ENCODE data around the gene KANSL1.

DNA sequence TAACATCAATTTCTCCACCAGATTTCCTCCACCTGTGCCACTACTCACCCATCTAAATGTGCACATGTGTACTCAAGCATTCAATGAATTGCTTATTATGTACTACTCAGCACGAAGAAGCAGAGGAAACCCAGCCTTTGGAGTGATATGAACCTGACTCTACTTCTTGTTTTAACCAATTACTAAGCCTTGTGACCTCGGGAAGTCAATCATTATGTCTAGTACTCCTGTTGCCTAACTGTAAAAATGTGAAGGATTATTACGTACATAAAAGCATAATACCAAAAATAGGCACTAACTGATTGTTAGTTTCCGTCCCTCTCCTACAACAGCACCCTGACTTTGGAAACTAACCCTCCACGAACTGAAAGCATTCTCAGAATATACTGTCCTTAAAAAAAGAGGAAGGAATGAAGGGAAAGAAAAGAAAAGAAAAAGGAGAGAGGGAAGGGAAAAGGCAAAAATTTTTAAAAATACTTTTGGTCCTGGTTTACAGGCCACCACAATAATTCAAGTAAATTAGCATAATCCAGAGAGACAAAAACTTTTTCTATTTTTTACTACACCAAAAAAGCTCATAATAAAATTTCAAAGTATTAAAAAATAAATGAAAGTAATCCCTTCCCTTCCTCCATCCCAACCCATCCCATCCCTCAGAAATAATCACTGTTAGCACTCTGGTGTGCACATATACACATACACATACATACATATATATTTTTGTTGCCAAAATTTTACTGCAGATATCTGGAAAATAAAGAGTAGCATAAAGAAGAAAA, 53.6 kb downstream of the KANSL1 start:
- TF ChIP-seq, protein P1, sequence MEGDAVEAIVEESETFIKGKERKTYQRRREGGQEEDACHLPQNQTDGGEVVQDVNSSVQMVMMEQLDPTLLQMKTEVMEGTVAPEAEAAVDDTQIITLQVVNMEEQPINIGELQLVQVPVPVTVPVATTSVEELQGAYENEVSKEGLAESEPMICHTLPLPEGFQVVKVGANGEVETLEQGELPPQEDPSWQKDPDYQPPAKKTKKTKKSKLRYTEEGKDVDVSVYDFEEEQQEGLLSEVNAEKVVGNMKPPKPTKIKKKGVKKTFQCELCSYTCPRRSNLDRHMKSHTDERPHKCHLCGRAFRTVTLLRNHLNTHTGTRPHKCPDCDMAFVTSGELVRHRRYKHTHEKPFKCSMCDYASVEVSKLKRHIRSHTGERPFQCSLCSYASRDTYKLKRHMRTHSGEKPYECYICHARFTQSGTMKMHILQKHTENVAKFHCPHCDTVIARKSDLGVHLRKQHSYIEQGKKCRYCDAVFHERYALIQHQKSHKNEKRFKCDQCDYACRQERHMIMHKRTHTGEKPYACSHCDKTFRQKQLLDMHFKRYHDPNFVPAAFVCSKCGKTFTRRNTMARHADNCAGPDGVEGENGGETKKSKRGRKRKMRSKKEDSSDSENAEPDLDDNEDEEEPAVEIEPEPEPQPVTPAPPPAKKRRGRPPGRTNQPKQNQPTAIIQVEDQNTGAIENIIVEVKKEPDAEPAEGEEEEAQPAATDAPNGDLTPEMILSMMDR (conservative IDR thresholded peaks at IDR 0.05 in 1 of 2, IDR thresholded peaks at IDR 0.05 in 1 of 2; ENCODE audit: low read depth in 1 of 2, low read length in 2 of 2) = no peak
- no peak for TF ChIP-seq EZH2 (IDR thresholded peaks at IDR 0.05; ENCODE audit: low read length, missing control alignments)

Data from fibroblast of lung (primary cell).